ENCODE measurements around the gene PPME1. TPM values are rescaled to one million over a fixed set of nuclear protein-coding genes. Genes with fewer than 3 reads are reported as not detected.

PPME1 gene
- total and polyA plus RNA-seq, 2 of the 4 experiments (the other 2 are of a cell fraction): 42.3 to 89.5 TPM

DNA sequence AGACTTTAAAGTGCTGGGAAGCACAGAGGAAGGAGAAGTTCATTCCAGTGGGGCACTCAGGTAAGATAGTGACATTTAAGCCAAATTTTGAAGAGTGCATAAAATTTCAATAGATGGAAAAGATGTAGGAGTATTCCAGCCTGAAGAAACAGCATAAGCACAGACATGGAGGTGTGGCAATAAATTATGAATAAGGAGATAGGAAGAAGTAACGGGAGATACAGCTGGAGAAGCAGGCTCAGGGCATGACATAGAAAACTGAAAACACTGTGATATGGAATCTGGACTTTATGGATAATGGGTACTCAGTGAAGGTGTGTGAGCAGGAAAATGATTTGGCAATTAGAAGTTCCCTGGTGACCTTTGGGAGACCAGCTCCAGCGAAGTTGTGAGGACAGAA, 107.0 kb downstream of the PPME1 start:
- peak overlapping the region; percentile 64 to 89 for H4K8ac ChIP-seq (ENCODE audit: low read depth in 2 of 2, low read length in 2 of 2)
- H3K27me3 ChIP-seq (ENCODE audit: control insufficient read depth, insufficient read depth, low read length): no peaks in the 10 kb centered on the region
- H3K4me3 ChIP-seq (ENCODE audit: insufficient read depth, low read depth, low read length): no peak overlapping the region
- POLR2A ChIA-PET (ENCODE audit: unreplicated experiment): no interaction called here
- dilution Hi-C loops (cut with HindIII; ENCODE audit: low sequenced_read_pairs, unreplicated experiment): no loop called here
- H2AK5ac ChIP-seq (ENCODE audit: low read depth, low read length): peak overlapping the region; percentile 90
- WGBS, 2 experiments (ENCODE audit: extremely low coverage in 2 of 2, insufficient read length in 1 of 2): 44% methylated on average over 1 of the region's 2 CpGs; no CpG with 5 or more reads in 1 of the 2 experiments
- peak overlapping the region; percentile 95 for H3K14ac ChIP-seq (replicated peaks; ENCODE audit: low read depth, low read length)
- H3K56ac ChIP-seq (ENCODE audit: extremely low read depth, insufficient read depth, low read length): peak overlapping the region; percentile 48
- TF ChIP-seq NFE2L2 (IDR thresholded peaks at IDR 0.05; ENCODE audit: low read depth, low read length) (no peak), BHLHE40 (IDR thresholded peaks at IDR 0.05; ENCODE audit: low read depth, low read length) (no peak), FOS (IDR thresholded peaks at IDR 0.05; ENCODE audit: low read depth, low read length) (no peak), MAFK (IDR thresholded peaks at IDR 0.05; ENCODE audit: low read depth, low read length) (no peak), RCOR1 (IDR thresholded peaks at IDR 0.05; ENCODE audit: insufficient replicate concordance, low read length) (no peak), SMC3 (IDR thresholded peaks at IDR 0.05; ENCODE audit: low read depth, low read length) (no peak), CHD1 (IDR thresholded peaks at IDR 0.05; ENCODE audit: low read depth, low read length) (no peak), CEBPB (IDR thresholded peaks at IDR 0.05; ENCODE audit: low read depth, low read length) (no peak), RFX5 (IDR thresholded peaks at IDR 0.05; ENCODE audit: low read depth, low read length) (no peak), POLR2A (IDR thresholded peaks at IDR 0.05; ENCODE audit: low read depth, low read length) (no peak)
- TF ChIP-seq, protein P1, sequence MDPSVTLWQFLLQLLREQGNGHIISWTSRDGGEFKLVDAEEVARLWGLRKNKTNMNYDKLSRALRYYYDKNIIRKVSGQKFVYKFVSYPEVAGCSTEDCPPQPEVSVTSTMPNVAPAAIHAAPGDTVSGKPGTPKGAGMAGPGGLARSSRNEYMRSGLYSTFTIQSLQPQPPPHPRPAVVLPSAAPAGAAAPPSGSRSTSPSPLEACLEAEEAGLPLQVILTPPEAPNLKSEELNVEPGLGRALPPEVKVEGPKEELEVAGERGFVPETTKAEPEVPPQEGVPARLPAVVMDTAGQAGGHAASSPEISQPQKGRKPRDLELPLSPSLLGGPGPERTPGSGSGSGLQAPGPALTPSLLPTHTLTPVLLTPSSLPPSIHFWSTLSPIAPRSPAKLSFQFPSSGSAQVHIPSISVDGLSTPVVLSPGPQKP (IDR thresholded peaks at IDR 0.05; ENCODE audit: borderline replicate concordance, low read depth, low read length): no peak
- TF ChIP-seq, protein P2, sequence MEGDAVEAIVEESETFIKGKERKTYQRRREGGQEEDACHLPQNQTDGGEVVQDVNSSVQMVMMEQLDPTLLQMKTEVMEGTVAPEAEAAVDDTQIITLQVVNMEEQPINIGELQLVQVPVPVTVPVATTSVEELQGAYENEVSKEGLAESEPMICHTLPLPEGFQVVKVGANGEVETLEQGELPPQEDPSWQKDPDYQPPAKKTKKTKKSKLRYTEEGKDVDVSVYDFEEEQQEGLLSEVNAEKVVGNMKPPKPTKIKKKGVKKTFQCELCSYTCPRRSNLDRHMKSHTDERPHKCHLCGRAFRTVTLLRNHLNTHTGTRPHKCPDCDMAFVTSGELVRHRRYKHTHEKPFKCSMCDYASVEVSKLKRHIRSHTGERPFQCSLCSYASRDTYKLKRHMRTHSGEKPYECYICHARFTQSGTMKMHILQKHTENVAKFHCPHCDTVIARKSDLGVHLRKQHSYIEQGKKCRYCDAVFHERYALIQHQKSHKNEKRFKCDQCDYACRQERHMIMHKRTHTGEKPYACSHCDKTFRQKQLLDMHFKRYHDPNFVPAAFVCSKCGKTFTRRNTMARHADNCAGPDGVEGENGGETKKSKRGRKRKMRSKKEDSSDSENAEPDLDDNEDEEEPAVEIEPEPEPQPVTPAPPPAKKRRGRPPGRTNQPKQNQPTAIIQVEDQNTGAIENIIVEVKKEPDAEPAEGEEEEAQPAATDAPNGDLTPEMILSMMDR (conservative IDR thresholded peaks at IDR 0.05; ENCODE audit: low read depth, low read length): no peak
- TF ChIP-seq, protein P3, sequence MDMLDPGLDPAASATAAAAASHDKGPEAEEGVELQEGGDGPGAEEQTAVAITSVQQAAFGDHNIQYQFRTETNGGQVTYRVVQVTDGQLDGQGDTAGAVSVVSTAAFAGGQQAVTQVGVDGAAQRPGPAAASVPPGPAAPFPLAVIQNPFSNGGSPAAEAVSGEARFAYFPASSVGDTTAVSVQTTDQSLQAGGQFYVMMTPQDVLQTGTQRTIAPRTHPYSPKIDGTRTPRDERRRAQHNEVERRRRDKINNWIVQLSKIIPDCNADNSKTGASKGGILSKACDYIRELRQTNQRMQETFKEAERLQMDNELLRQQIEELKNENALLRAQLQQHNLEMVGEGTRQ (IDR thresholded peaks at IDR 0.05; ENCODE audit: low read depth, low read length): no peak
- no peak for DNase-seq
- peak overlapping the region; percentile 96 for H3K4ac ChIP-seq (ENCODE audit: low read depth, low read length)
- H3K27ac ChIP-seq (ENCODE audit: insufficient read depth, low read length): peak overlapping the region; percentile 99
- peaks cover 31% of the 10 kb centered on the region for H3K4me1 ChIP-seq (ENCODE audit: control insufficient read depth, insufficient read depth, low read length)
- peak overlapping the region; percentile 86 for H3K23ac ChIP-seq (ENCODE audit: low read depth, low read length)
- intact Hi-C loops (cut with micrococcal nuclease): loop anchor here (5.0 kb wide), 1 partner anchor 39 kb away; no protein-coding TSS in a partner anchor
- H3K9ac ChIP-seq (ENCODE audit: low read depth, low read length): peak overlapping the region; percentile 27; the same call in 1 of the 2 replicates
- no peak overlapping the region for H2AFZ ChIP-seq (replicated peaks; ENCODE audit: low read length, poor library complexity)
- H3K18ac ChIP-seq (ENCODE audit: low read depth, low read length): peak overlapping the region; percentile 98
- no peak overlapping the region for H2AK9ac ChIP-seq (replicated peaks; ENCODE audit: low read depth, low read length, poor library complexity)
- peaks cover 3% of the 10 kb centered on the region; the same call in 1 of the 2 replicates for H3K36me3 ChIP-seq (ENCODE audit: control insufficient read depth, insufficient read depth, low read length)
- CTCF ChIA-PET: interaction anchor here (0.8 kb wide), 1 partner anchor 9 kb away, joined by 3 read pairs; no protein-coding TSS in a partner anchor
- in situ Hi-C loops (cut with MboI; ENCODE audit: low sequenced_read_pairs): no loop called here
- peak overlapping the region; percentile 22 for H3K4me2 ChIP-seq (ENCODE audit: low read depth, low read length)
- H3K79me1 ChIP-seq (ENCODE audit: low read depth in 1 of 2, low read length in 2 of 2): peaks cover 0 to 7% of the 10 kb centered on the region in 2 experiments; a peak in 1 of 4 replicates
- H2BK15ac ChIP-seq (ENCODE audit: low read depth, low read length): peak overlapping the region; percentile 93
- peak overlapping the region; percentile 99 for H4K5ac ChIP-seq (ENCODE audit: low read depth, low read length)
- H2BK5ac ChIP-seq (ENCODE audit: low read depth, low read length, poor library complexity, severe bottlenecking): peak overlapping the region; percentile 95
- H2BK120ac ChIP-seq (ENCODE audit: low read depth, low read length): peak overlapping the region; percentile 98
- ATAC-seq (ENCODE audit: low read depth): no peak
- no peaks in the 10 kb centered on the region for H4K20me1 ChIP-seq (ENCODE audit: insufficient read depth, low read length)
- H3K9me3 ChIP-seq (ENCODE audit: control insufficient read depth, insufficient read depth, low read length): no peaks in the 10 kb centered on the region
- peaks cover 33% of the 10 kb centered on the region for H3K9me1 ChIP-seq (ENCODE audit: insufficient read depth, low read length)
- peak overlapping the region; percentile 99 for H2BK20ac ChIP-seq (ENCODE audit: low read depth, low read length)
- H4K91ac ChIP-seq (ENCODE audit: insufficient read depth, low read depth, low read length): peak overlapping the region; percentile 91
- BruUV-seq (replicated peaks): no TSS peak
